K562 (cell line): ENCODE data around the gene RNASEH2A. TPM values are rescaled to one million over a fixed set of nuclear protein-coding genes. Genes with fewer than 3 reads are reported as not detected.

ENCODE experiments used
- AFF1 ChIP-seq, 2 experiments: fragments of 450-650 bp; IDR thresholded peaks; 2 replicates each; pipeline ENCODE4 v1.6.1; 2018; ENCODE audit warnings: mild to moderate bottlenecking in 2 of 2, low read depth in 1 of 2; ENCODE audit not compliant: partially characterized antibody in 2 of 2
- BACH1 ChIP-seq: fragments of 200-800 bp; sonication (Bioruptor generic); IDR thresholded peaks from 2 replicates; pipeline ENCODE4 v1.6.1; 2016; ENCODE audit warnings: missing genetic modification characterization, missing compliant biosample characterization
- COPS2 ChIP-seq: fragments of 450-650 bp; conservative IDR thresholded peaks from 2 replicates; pipeline ENCODE4 v1.6.1; 2016; ENCODE audit warnings: mild to moderate bottlenecking, moderate library complexity
- DNMT1 ChIP-seq: fragments of 450-650 bp; IDR thresholded peaks from 2 replicates; pipeline ENCODE4 v1.6.1; 2016; ENCODE audit warnings: antibody characterized with exemption, mild to moderate bottlenecking
- JUNB ChIP-seq: fragments of 450-650 bp; formaldehyde crosslinking; conservative IDR thresholded peaks from 2 replicates; pipeline ENCODE4 v1.4.0; 2020; ENCODE audit warnings: mild to moderate bottlenecking
- MYC ChIP-seq, 2 experiments: fragments of 250-450 bp in 1 of 2; sonication (Bioruptor Pico) in 1 of 2; IDR thresholded peaks; 2 replicates each; pipeline versions ENCODE4 v1.5.1 to v1.6.1; 2012 to 2021; ENCODE audit warnings: low read depth in 2 of 2, borderline replicate concordance in 1 of 2, improper control_type of control experiment in 1 of 2, low read length in 1 of 2, mild to moderate bottlenecking in 1 of 2, moderate library complexity in 1 of 2
- RNF219 ChIP-seq: fragments of 250-450 bp; sonication (Bioruptor Pico); IDR thresholded peaks from 2 replicates; pipeline ENCODE4 v1.5.0; 2022; ENCODE audit warnings: mild to moderate bottlenecking
- TBL1XR1 ChIP-seq, 2 experiments: IDR thresholded peaks; 2 replicates each; pipeline ENCODE4 v1.6.1; 2012; ENCODE audit warnings: improper control_type of control experiment in 2 of 2, low read length in 2 of 2, mild to moderate bottlenecking in 1 of 2
- TEAD4 ChIP-seq, 2 experiments: sonication (generic) in 1 of 2; formaldehyde crosslinking in 1 of 2; IDR thresholded peaks; 2 replicates each; pipeline versions ENCODE4 v1.6.1 to v1.8.0; 2012 to 2022; ENCODE audit warnings: borderline replicate concordance in 1 of 2, inconsistent platforms in 1 of 2, low read length in 1 of 2, mild to moderate bottlenecking in 1 of 2, missing genetic modification reagents in 1 of 2
- ZNF140 ChIP-seq: fragments of 250-450 bp; sonication (Bioruptor Pico); IDR thresholded peaks from 2 replicates; pipeline ENCODE4 v1.8.0; 2021; ENCODE audit warnings: moderate library complexity, mild to moderate bottlenecking, inconsistent platforms
- polyA plus RNA-seq, 8 experiments: library from polyadenylated mRNA; depleted of rRNA in 4 of 8; stranded (reverse) in 5 of 8; unstranded in 3 of 8; fragments of >200 nt; fragmentation: Nextera tagmentation in 2 of 8; fragmentation: Illumina TruSeq in 1 of 8; extraction: Ambion mirVana in 2 of 8; extraction: Trizol in 1 of 8; gene quantifications; 2 replicates each; pipeline versions ENCODE4 v1.2.1 to v1.2.3, GENCODE V29; 2011 to 2014; ENCODE audit warnings: inconsistent platforms in 1 of 8, missing spikeins in 1 of 8
- total RNA-seq, 7 experiments: library from RNA; depleted of rRNA in 6 of 7; stranded (reverse); fragments of >200 nt in 6 of 7; fragmentation: Illumina TruSeq in 2 of 7; extraction: Trizol in 2 of 7; gene quantifications; 2 replicates each; pipeline versions ENCODE4 v1.2.1 to v1.2.3, GENCODE V29; 2011 to 2021; ENCODE audit warnings: low replicate concordance in 1 of 7
- TF ChIP-seq, protein P1 (sequence below): IDR thresholded peaks from 2 replicates; pipeline ENCODE4 v1.6.1; 2012; ENCODE audit warnings: low read depth, low read length, improper control_type of control experiment, borderline replicate concordance
- TF ChIP-seq, protein P2 (sequence below): fragments of 250-450 bp; sonication (Bioruptor Pico); IDR thresholded peaks from 2 replicates; pipeline ENCODE4 v1.8.0; 2021; ENCODE audit warnings: mild to moderate bottlenecking, moderate library complexity

The RNASEH2A gene
- total and polyA plus RNA-seq, 9 of the 15 experiments (the other 6 are each of a cell fraction or from before 2014, with no cell fraction given): 22.3 to 78.0 (median 61.7) TPM

GRCh38 chr19:12777217-12778016, 29.0 kb upstream of the RNASEH2A start (continued):
- TF ChIP-seq AFF1 (IDR thresholded peaks at IDR 0.05; ENCODE audit: low read depth in 1 of 2, partially characterized antibody in 2 of 2) (no peak), TEAD4 (IDR thresholded peaks at IDR 0.05; ENCODE audit: low read length) (no peak), TEAD4 (CRISPR knock-in tag; IDR thresholded peaks at IDR 0.05; ENCODE audit: borderline replicate concordance) (no peak), COPS2 (no peak), JUNB (CRISPR knock-in tag) (no peak), BACH1 (tag) (no peak), TBL1XR1 (IDR thresholded peaks at IDR 0.05; ENCODE audit: low read length in 2 of 2) (no peak), MYC (IDR thresholded peaks at IDR 0.05; ENCODE audit: low read depth, low read length) (peak; percentile 43; the same call in 1 of the 2 replicates), MYC (CRISPR knock-in tag; IDR thresholded peaks at IDR 0.05; ENCODE audit: borderline replicate concordance, low read depth) (no peak), RNF219 (CRISPR knock-in tag) (no peak), ZNF140 (CRISPR knock-in tag) (no peak), DNMT1 (no peak)
- TF ChIP-seq, protein P1, sequence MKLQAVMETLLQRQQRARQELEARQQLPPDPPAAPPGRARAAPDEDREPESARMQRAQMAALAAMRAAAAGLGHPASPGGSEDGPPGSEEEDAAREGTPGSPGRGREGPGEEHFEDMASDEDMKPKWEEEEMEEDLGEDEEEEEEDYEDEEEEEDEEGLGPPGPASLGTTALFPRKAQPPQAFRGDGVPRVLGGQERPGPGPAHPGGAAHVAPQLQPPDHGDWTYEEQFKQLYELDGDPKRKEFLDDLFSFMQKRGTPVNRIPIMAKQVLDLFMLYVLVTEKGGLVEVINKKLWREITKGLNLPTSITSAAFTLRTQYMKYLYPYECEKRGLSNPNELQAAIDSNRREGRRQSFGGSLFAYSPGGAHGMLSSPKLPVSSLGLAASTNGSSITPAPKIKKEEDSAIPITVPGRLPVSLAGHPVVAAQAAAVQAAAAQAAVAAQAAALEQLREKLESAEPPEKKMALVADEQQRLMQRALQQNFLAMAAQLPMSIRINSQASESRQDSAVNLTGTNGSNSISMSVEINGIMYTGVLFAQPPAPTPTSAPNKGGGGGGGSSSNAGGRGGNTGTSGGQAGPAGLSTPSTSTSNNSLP: no peak
- TF ChIP-seq, protein P2, sequence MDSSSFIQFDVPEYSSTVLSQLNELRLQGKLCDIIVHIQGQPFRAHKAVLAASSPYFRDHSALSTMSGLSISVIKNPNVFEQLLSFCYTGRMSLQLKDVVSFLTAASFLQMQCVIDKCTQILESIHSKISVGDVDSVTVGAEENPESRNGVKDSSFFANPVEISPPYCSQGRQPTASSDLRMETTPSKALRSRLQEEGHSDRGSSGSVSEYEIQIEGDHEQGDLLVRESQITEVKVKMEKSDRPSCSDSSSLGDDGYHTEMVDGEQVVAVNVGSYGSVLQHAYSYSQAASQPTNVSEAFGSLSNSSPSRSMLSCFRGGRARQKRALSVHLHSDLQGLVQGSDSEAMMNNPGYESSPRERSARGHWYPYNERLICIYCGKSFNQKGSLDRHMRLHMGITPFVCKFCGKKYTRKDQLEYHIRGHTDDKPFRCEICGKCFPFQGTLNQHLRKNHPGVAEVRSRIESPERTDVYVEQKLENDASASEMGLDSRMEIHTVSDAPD (CRISPR knock-in tag): no peak
